Measurements from ENCODE around the gene DAB2IP.
"Not testable (repeated sequence)": the region's sequence is repeated elsewhere in the genome, so short reads cannot be mapped to it uniquely, and the experiment has no call there.

Gene DAB2IP

GRCh38 chr9:121776739-121777637, 125.6 kb downstream of the DAB2IP start:
- DNase-seq (ENCODE audit: low read depth) = no peak

GRCh38 chr9:121778252-121779225, 127.1 kb downstream of the DAB2IP start:
- no peak for DNase-seq (ENCODE audit: low read depth)

GRCh38 chr9:121779381-121780117, 128.1 kb downstream of the DAB2IP start:
- DNase-seq (ENCODE audit: low read depth) = no peak

- no peak for DNase-seq (ENCODE audit: low read depth)
These were observed 129.0 kb downstream of the DAB2IP start for GRCh38 chr9:121780177-121781040.

GRCh38 chr9:121781145-121781548, 129.7 kb downstream of the DAB2IP start:
- DNase-seq (ENCODE audit: low read depth) = no peak

GRCh38 chr9:121781701-121782464, 130.4 kb downstream of the DAB2IP start:
- DNase-seq (ENCODE audit: low read depth) = no peak

GRCh38 chr9:121782514-121783110, 131.2 kb downstream of the DAB2IP start:
- no peak for DNase-seq (ENCODE audit: low read depth)

- DNase-seq (ENCODE audit: low read depth) = no peak
These were observed 131.7 kb downstream of the DAB2IP start for GRCh38 chr9:121783111-121783510.

GRCh38 chr9:121783521-121784507, 132.4 kb downstream of the DAB2IP start:
- no peak for DNase-seq (ENCODE audit: low read depth)

GRCh38 chr9:121784731-121785411, 133.4 kb downstream of the DAB2IP start:
- no peak for DNase-seq (ENCODE audit: low read depth)

GRCh38 chr9:121785673-121786542, 134.5 kb downstream of the DAB2IP start:
- DNase-seq (ENCODE audit: low read depth) = no peak

- DNase-seq (ENCODE audit: low read depth) = no peak
These were observed 135.1 kb downstream of the DAB2IP start for GRCh38 chr9:121786543-121786948.

GRCh38 chr9:121786998-121787422, 135.6 kb downstream of the DAB2IP start:
- no peak for DNase-seq (ENCODE audit: low read depth)

- no peak for DNase-seq (ENCODE audit: low read depth)
These were observed 137.4 kb downstream of the DAB2IP start for GRCh38 chr9:121788686-121789366.

GRCh38 chr9:121790841-121791240, 139.4 kb downstream of the DAB2IP start:
- no peak for DNase-seq (ENCODE audit: low read depth)

GRCh38 chr9:121792476-121792875, 141.0 kb downstream of the DAB2IP start:
- DNase-seq (ENCODE audit: low read depth) = not testable (repeated sequence)

All from activated T-cell treated with anti-CD3 and anti-CD28 coated beads for 48 hours (primary cell).